Measurements from ENCODE around the gene MYBBP1A. TPM values are rescaled to one million over a fixed set of nuclear protein-coding genes. Genes with fewer than 3 reads are reported as not detected.

The MYBBP1A gene
- total and polyA plus RNA-seq, 2 experiments from 2014 or later, result 23.7 to 44.1 TPM

- Histone ChIP-seq H3K9me3 (ENCODE audit: low read depth) (no peaks in the 10 kb centered on the region), H3K4me2 (no peak overlapping the region), H3K4me3 (no peak overlapping the region), H3K36me3 (replicated peaks; ENCODE audit: insufficient read depth, low read depth) (no peaks in the 10 kb centered on the region), H3K27me3 (no peaks in the 10 kb centered on the region), H2AFZ (no peak overlapping the region), H3K9me2 (replicated peaks; ENCODE audit: insufficient read depth) (no peaks in the 10 kb centered on the region), H3K4me1 (ENCODE audit: insufficient read depth) (no peaks in the 10 kb centered on the region), H4K20me1 (ENCODE audit: insufficient read depth, poor library complexity, severe bottlenecking) (no peaks in the 10 kb centered on the region), H3K27ac (no peak overlapping the region), H3K79me2 (no peaks in the 10 kb centered on the region)
- no peak for DNase-seq (ENCODE audit: low spot score)
- TF ChIP-seq EZH2phosphoT487 (IDR thresholded peaks at IDR 0.05; ENCODE audit: low read depth, severe bottlenecking, unreplicated experiment), result no peak
- TF ChIP-seq EZH2 (IDR thresholded peaks at IDR 0.05; ENCODE audit: borderline replicate concordance), result no peak
- TF ChIP-seq CTCF (IDR thresholded peaks at IDR 0.05; ENCODE audit: poor library complexity), result no peak
- 88% methylated on average over 8 of the region's 19 CpGs for WGBS (ENCODE audit: low lambda C conversion rate, missing lambda C conversion rate)
Measured at GRCh38 chr17:4543557-4544026, 11.6 kb downstream of the MYBBP1A start.

GRCh38 chr17:4542726-4543191 lies 12.4 kb downstream of the MYBBP1A start:
- Histone ChIP-seq H3K9me3 (ENCODE audit: low read depth) (no peaks in the 10 kb centered on the region), H3K4me2 (no peak overlapping the region), H4K20me1 (ENCODE audit: insufficient read depth, poor library complexity, severe bottlenecking) (no peaks in the 10 kb centered on the region), H3K36me3 (replicated peaks; ENCODE audit: insufficient read depth, low read depth) (no peaks in the 10 kb centered on the region), H3K9me2 (replicated peaks; ENCODE audit: insufficient read depth) (no peaks in the 10 kb centered on the region), H3K4me3 (no peak overlapping the region), H3K79me2 (no peaks in the 10 kb centered on the region), H3K27ac (no peak overlapping the region), H2AFZ (no peak overlapping the region), H3K4me1 (ENCODE audit: insufficient read depth) (no peaks in the 10 kb centered on the region), H3K27me3 (no peaks in the 10 kb centered on the region)
- WGBS (ENCODE audit: low lambda C conversion rate, missing lambda C conversion rate), result 96% methylated on average over 19 of the region's 19 CpGs
- DNase-seq (ENCODE audit: low spot score), result no peak
- TF ChIP-seq CTCF (IDR thresholded peaks at IDR 0.05; ENCODE audit: poor library complexity) (no peak), EZH2phosphoT487 (IDR thresholded peaks at IDR 0.05; ENCODE audit: low read depth, severe bottlenecking, unreplicated experiment) (no peak), EZH2 (IDR thresholded peaks at IDR 0.05; ENCODE audit: borderline replicate concordance) (no peak)

GRCh38 chr17:4542003-4542725 lies 13.0 kb downstream of the MYBBP1A start:
- H3K79me2 ChIP-seq, result no peaks in the 10 kb centered on the region
- no peaks in the 10 kb centered on the region for H3K27me3 ChIP-seq
- no peak overlapping the region for H3K27ac ChIP-seq
- H2AFZ ChIP-seq, result no peak overlapping the region
- no peak overlapping the region for H3K4me2 ChIP-seq
- H3K4me1 ChIP-seq (ENCODE audit: insufficient read depth), result no peaks in the 10 kb centered on the region
- TF ChIP-seq EZH2phosphoT487 (IDR thresholded peaks at IDR 0.05; ENCODE audit: low read depth, severe bottlenecking, unreplicated experiment) (no peak), CTCF (IDR thresholded peaks at IDR 0.05; ENCODE audit: poor library complexity) (no peak), EZH2 (IDR thresholded peaks at IDR 0.05; ENCODE audit: borderline replicate concordance) (no peak)
- no peak for DNase-seq (ENCODE audit: low spot score)
- 96% methylated on average over 13 of the region's 14 CpGs for WGBS (ENCODE audit: low lambda C conversion rate, missing lambda C conversion rate)
- no peaks in the 10 kb centered on the region for H4K20me1 ChIP-seq (ENCODE audit: insufficient read depth, poor library complexity, severe bottlenecking)
- H3K36me3 ChIP-seq (replicated peaks; ENCODE audit: insufficient read depth, low read depth), result no peaks in the 10 kb centered on the region
- H3K9me2 ChIP-seq (replicated peaks; ENCODE audit: insufficient read depth), result no peaks in the 10 kb centered on the region
- H3K4me3 ChIP-seq, result no peak overlapping the region
- no peaks in the 10 kb centered on the region for H3K9me3 ChIP-seq (ENCODE audit: low read depth)

Measured in hepatocyte (in vitro differentiated cells).